Type B pancreatic cell (in vitro differentiated cells): ENCODE results near the gene WASF3. TPM values are rescaled to one million over a fixed set of nuclear protein-coding genes. Genes with fewer than 3 reads are reported as not detected.

ENCODE experiments used
- DNase-seq: peaks from one replicate; pipeline ENCODE4 v3.0.0; 2021; ENCODE audit warnings: mixed read lengths; ENCODE audit not compliant: unreplicated experiment; ENCODE audit errors: extremely low spot score
- H3K27ac Mint-ChIP-seq: 2 replicates; pipeline ENCODE4 v1.8.0; 2021; ENCODE audit warnings: mild to moderate bottlenecking, mixed read lengths
- H3K27me3 Mint-ChIP-seq: 2 replicates; pipeline ENCODE4 v1.8.0; 2021; ENCODE audit warnings: mixed read lengths
- H3K36me3 Mint-ChIP-seq: 2 replicates; pipeline ENCODE4 v1.8.0; 2021; ENCODE audit warnings: mixed read lengths
- H3K4me1 Mint-ChIP-seq: one replicate; pipeline ENCODE4 v1.8.0; 2021; ENCODE audit warnings: mixed read lengths; ENCODE audit not compliant: unreplicated experiment
- H3K4me3 Mint-ChIP-seq: 2 replicates; pipeline ENCODE4 v1.8.0; 2021; ENCODE audit warnings: mild to moderate bottlenecking, mixed read lengths
- H3K9me3 Mint-ChIP-seq: 2 replicates; pipeline ENCODE4 v1.8.0; 2021; ENCODE audit warnings: mixed read lengths
- total RNA-seq: library from RNA; stranded (reverse); gene quantifications from 2 replicates; pipeline ENCODE4 v1.2.1, GENCODE V29; 2021; ENCODE audit warnings: low replicate concordance
- TF ChIP-seq, protein P1 (sequence below): fragments of 200-600 bp; sonication (generic); conservative IDR thresholded peaks from 2 replicates; pipeline ENCODE4 v1.5.0; 2021; ENCODE audit warnings: antibody characterized with exemption, mild to moderate bottlenecking

Gene WASF3
- total RNA-seq, 1 donor from 2014 or later, result 40.2 TPM

DNA sequence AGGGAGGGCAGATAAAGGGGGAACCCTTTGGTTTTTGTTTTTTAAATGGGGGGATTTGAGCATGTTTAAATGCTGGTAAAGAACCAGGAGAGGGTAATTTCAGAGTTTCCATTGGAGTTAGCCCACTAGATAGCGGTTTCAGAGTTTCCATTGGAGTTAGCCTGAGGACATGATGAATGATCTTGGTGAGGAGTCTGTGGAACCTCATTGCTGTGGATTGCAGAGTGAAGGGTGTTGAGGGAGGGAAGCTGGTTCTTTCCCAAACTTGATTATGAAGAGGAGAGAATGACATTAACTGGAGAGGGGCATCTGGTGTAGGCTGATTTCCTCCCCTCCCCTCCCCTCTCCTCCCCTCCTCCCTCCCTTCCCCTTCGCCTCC, 5.0 kb downstream of the WASF3 start:
- TF ChIP-seq, protein P1, sequence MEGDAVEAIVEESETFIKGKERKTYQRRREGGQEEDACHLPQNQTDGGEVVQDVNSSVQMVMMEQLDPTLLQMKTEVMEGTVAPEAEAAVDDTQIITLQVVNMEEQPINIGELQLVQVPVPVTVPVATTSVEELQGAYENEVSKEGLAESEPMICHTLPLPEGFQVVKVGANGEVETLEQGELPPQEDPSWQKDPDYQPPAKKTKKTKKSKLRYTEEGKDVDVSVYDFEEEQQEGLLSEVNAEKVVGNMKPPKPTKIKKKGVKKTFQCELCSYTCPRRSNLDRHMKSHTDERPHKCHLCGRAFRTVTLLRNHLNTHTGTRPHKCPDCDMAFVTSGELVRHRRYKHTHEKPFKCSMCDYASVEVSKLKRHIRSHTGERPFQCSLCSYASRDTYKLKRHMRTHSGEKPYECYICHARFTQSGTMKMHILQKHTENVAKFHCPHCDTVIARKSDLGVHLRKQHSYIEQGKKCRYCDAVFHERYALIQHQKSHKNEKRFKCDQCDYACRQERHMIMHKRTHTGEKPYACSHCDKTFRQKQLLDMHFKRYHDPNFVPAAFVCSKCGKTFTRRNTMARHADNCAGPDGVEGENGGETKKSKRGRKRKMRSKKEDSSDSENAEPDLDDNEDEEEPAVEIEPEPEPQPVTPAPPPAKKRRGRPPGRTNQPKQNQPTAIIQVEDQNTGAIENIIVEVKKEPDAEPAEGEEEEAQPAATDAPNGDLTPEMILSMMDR, result no peak
- Mint-ChIP-seq H3K36me3 (no peaks in the 10 kb centered on the region), H3K27ac (no peak overlapping the region), H3K4me3 (no peak overlapping the region), H3K27me3 (peaks cover 6% of the 10 kb centered on the region), H3K9me3 (no peaks in the 10 kb centered on the region), H3K4me1 (peaks cover 23% of the 10 kb centered on the region)
- no peak for DNase-seq

- peaks cover 3% of the 10 kb centered on the region for H3K27me3 Mint-ChIP-seq
- TF ChIP-seq, protein P1, result no peak
- no peak for DNase-seq
- H3K4me1 Mint-ChIP-seq, result peaks cover 20% of the 10 kb centered on the region
- H3K9me3 Mint-ChIP-seq, result no peaks in the 10 kb centered on the region
- H3K36me3 Mint-ChIP-seq, result peaks cover 7% of the 10 kb centered on the region
- H3K4me3 Mint-ChIP-seq, result no peak overlapping the region
- H3K27ac Mint-ChIP-seq, result no peak overlapping the region
Observed at GRCh38 chr13:26563713-26564112, 6.2 kb downstream of the WASF3 start.

DNA sequence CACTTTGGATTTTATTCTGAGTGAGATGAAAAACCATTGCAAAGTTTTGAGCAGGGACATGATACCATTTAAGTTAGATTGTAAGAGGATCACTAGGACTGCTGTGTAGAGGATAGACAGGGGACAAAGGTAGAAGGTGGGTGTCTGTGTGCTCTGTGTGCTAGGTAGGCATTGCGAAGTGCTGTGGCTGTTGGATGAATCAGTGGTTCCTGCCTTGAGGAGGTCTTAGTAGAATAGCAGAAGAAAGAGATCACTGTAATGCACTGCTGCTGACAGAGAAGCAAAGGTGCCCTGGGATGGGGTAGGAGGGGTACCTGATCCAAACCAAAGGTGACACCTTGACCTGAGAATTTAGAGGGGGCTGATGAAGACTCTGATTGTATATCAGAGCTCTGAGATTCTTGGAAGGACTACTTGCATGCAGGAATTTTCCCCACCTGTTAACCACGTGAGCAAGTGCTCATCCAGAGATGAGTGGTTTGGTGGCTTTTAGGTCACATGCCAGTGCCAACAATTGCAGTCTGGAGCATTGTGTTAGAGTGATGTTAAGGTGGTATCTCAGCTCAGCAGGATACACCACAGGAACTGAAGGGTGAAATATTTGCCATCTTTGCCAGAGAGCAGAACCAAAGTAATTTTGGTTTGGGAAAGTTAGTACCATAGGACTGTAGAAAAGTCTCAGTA, 10.8 kb downstream of the WASF3 start:
- no peaks in the 10 kb centered on the region for H3K9me3 Mint-ChIP-seq
- H3K4me3 Mint-ChIP-seq, result no peak overlapping the region
- TF ChIP-seq, protein P1, result no peak

GRCh38 chr13:26571518-26571917, 14.0 kb downstream of the WASF3 start:
- TF ChIP-seq, protein P1, result no peak
- Mint-ChIP-seq H3K27ac (no peak overlapping the region), H3K9me3 (peaks cover 9% of the 10 kb centered on the region), H3K36me3 (peaks cover 21% of the 10 kb centered on the region), H3K4me1 (no peaks in the 10 kb centered on the region), H3K4me3 (no peak overlapping the region), H3K27me3 (no peaks in the 10 kb centered on the region)
- DNase-seq, result no peak

More for the DNA sequence above, 10.8 kb downstream of the WASF3 start:
- Mint-ChIP-seq H3K36me3 (peaks cover 12% of the 10 kb centered on the region), H3K27me3 (no peaks in the 10 kb centered on the region), H3K4me1 (peaks cover 13% of the 10 kb centered on the region), H3K27ac (no peak overlapping the region)
- DNase-seq, result no peak

DNA sequence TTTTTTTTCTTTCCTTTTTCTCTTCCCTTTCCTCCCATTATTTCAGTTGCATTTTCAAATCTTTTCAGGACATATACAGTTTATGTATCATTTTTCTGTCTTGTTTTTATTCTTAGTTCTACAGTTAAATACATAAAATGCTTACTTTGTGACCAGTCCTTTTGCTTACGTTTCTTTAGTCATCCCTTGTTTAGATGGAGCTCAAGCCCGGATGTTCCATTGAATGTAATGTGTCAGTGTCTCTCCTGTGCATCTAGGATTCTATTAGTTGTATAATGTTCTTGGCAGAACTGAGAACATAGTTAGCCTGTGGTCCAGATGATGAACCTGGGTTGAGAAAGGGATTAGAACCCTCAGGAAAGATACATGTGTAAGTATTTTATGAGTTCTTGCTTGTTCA, 17.8 kb downstream of the WASF3 start:
- no peaks in the 10 kb centered on the region for H3K27me3 Mint-ChIP-seq
- peaks cover 24% of the 10 kb centered on the region for H3K9me3 Mint-ChIP-seq
- TF ChIP-seq, protein P1, result no peak
- no peaks in the 10 kb centered on the region for H3K4me1 Mint-ChIP-seq
- H3K4me3 Mint-ChIP-seq, result no peak overlapping the region
- no peak overlapping the region for H3K27ac Mint-ChIP-seq
- no peak for DNase-seq
- peaks cover 30% of the 10 kb centered on the region for H3K36me3 Mint-ChIP-seq

- no peak overlapping the region for H3K4me3 Mint-ChIP-seq
- peaks cover 9% of the 10 kb centered on the region for H3K4me1 Mint-ChIP-seq
- no peaks in the 10 kb centered on the region for H3K27me3 Mint-ChIP-seq
- TF ChIP-seq, protein P1, result no peak
- H3K36me3 Mint-ChIP-seq, result peaks cover 21% of the 10 kb centered on the region
- H3K27ac Mint-ChIP-seq, result no peak overlapping the region
- peaks cover 19% of the 10 kb centered on the region for H3K9me3 Mint-ChIP-seq
- no peak for DNase-seq
Observed at GRCh38 chr13:26579580-26579979, 22.1 kb downstream of the WASF3 start.
